Measurements from ENCODE around the gene TMOD3.

The TMOD3 gene

GRCh38 chr15:51912528-51912927 is 83.1 kb downstream of the TMOD3 start:
- Histone ChIP-seq H3K9ac (no peak overlapping the region), H3K27me3 (ENCODE audit: insufficient read depth, low read depth) (no peaks in the 10 kb centered on the region), H3K4me3 (IDR thresholded peaks at IDR 0.05; ENCODE audit: insufficient read depth, low read depth, low read length) (no peak overlapping the region), H3K27ac (no peak overlapping the region), H3K4me1 (ENCODE audit: low read depth, poor library complexity, severe bottlenecking) (peaks cover 9% of the 10 kb centered on the region), H4K20me1 (ENCODE audit: insufficient read depth) (no peaks in the 10 kb centered on the region), H3K4me2 (no peak overlapping the region), H3K36me3 (ENCODE audit: insufficient read depth) (no peaks in the 10 kb centered on the region), H3K79me2 (ENCODE audit: insufficient read depth, low read depth) (no peaks in the 10 kb centered on the region), H2AFZ (ENCODE audit: low read depth) (no peak overlapping the region)
- TF ChIP-seq CTCF (conservative IDR thresholded peaks at IDR 0.05; ENCODE audit: low read depth, low read length), result no peak

GRCh38 chr15:51917493-51917892 is 88.0 kb downstream of the TMOD3 start:
- no peak overlapping the region for H3K9ac ChIP-seq
- H3K27ac ChIP-seq, result no peak overlapping the region
- no peaks in the 10 kb centered on the region for H3K36me3 ChIP-seq (ENCODE audit: insufficient read depth)
- no peaks in the 10 kb centered on the region for H3K79me2 ChIP-seq (ENCODE audit: insufficient read depth, low read depth)
- no peaks in the 10 kb centered on the region for H3K27me3 ChIP-seq (ENCODE audit: insufficient read depth, low read depth)
- H3K4me1 ChIP-seq (ENCODE audit: low read depth, poor library complexity, severe bottlenecking), result no peaks in the 10 kb centered on the region
- TF ChIP-seq CTCF (conservative IDR thresholded peaks at IDR 0.05; ENCODE audit: low read depth, low read length), result peak; percentile 57
- no peaks in the 10 kb centered on the region for H4K20me1 ChIP-seq (ENCODE audit: insufficient read depth)
- H3K4me3 ChIP-seq (IDR thresholded peaks at IDR 0.05; ENCODE audit: insufficient read depth, low read depth, low read length), result no peak overlapping the region
- no peak overlapping the region for H2AFZ ChIP-seq (ENCODE audit: low read depth)
- H3K4me2 ChIP-seq, result no peak overlapping the region

DNA sequence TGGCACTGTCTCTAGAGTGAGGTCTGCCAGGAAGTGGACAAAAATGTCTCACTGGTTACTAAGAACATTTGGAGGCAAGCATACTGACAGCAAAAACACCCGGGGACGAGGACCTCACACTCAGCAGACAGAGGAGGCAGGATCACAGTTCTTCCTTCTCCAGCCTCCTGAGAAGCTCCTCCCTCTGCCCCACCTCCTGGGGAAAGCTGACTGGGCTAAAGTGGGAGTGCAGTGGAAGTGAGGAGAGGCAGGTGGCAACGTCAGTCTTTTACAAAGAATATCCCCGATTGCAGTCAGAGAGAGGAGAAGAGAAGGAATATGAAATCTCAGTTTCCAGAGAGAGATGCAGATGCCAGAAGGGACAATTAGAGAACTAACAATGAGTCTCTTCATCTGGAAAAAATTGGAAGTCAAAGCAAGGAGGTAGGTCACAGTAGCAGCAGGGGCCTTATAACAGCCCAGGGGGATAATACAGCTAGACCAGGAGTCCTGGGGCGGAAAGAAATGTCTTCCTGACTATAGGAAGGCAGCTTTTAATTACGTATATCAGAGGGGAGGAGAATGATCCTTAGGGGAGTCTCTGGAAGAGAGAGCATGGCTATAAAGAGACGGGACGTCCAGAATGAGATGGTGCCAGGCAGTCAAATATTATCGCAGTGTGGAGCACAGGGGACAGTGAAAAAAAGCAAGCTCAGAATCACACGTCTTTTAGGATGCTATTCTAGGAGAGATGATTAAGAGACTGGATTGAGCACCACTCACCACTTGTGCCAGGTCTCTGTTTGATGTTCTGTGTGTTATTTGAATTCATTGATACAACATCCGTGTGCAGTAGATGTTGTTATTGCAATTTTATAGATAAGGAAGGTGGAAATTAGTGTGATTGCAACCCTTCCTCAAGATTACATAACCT is 95.0 kb downstream of the TMOD3 start:
- Histone ChIP-seq H2AFZ (ENCODE audit: low read depth) (no peak overlapping the region), H3K4me3 (IDR thresholded peaks at IDR 0.05; ENCODE audit: insufficient read depth, low read depth, low read length) (no peak overlapping the region), H4K20me1 (ENCODE audit: insufficient read depth) (no peaks in the 10 kb centered on the region), H3K4me2 (no peak overlapping the region), H3K27ac (no peak overlapping the region), H3K36me3 (ENCODE audit: insufficient read depth) (no peaks in the 10 kb centered on the region), H3K9ac (no peak overlapping the region), H3K4me1 (ENCODE audit: low read depth, poor library complexity, severe bottlenecking) (no peaks in the 10 kb centered on the region), H3K27me3 (ENCODE audit: insufficient read depth, low read depth) (no peaks in the 10 kb centered on the region), H3K79me2 (ENCODE audit: insufficient read depth, low read depth) (no peaks in the 10 kb centered on the region)
- TF ChIP-seq CTCF (conservative IDR thresholded peaks at IDR 0.05; ENCODE audit: low read depth, low read length), result no peak

DNA sequence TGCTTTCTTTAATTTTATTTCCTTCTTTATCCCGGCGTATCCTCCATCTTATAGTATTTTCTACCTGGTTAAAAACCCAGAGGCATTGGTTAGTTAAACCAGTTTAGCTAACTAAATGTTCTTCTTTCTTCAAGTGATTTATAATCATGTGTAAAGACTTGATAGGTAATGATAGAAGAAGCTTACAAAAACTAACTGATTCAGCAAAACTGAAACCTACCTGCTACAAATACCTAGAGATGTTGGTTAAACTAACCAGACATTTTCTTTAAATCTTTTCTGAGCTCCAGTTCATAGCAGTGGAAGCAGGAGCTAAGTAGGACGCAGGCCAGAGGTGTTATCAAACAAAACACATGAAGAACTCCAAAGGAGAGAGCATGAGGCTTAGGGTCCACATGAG is 97.4 kb downstream of the TMOD3 start:
- H4K20me1 ChIP-seq (ENCODE audit: insufficient read depth), result no peaks in the 10 kb centered on the region
- H3K27ac ChIP-seq, result no peak overlapping the region
- H3K4me2 ChIP-seq, result no peak overlapping the region
- TF ChIP-seq CTCF (conservative IDR thresholded peaks at IDR 0.05; ENCODE audit: low read depth, low read length), result no peak
- no peaks in the 10 kb centered on the region for H3K4me1 ChIP-seq (ENCODE audit: low read depth, poor library complexity, severe bottlenecking)
- no peaks in the 10 kb centered on the region for H3K36me3 ChIP-seq (ENCODE audit: insufficient read depth)
- no peak overlapping the region for H3K9ac ChIP-seq
- H3K79me2 ChIP-seq (ENCODE audit: insufficient read depth, low read depth), result no peaks in the 10 kb centered on the region
- H3K27me3 ChIP-seq (ENCODE audit: insufficient read depth, low read depth), result no peaks in the 10 kb centered on the region
- H3K4me3 ChIP-seq (IDR thresholded peaks at IDR 0.05; ENCODE audit: insufficient read depth, low read depth, low read length), result no peak overlapping the region
- H2AFZ ChIP-seq (ENCODE audit: low read depth), result no peak overlapping the region

All from KMS-11 (cell line).